GM12801 (cell line): ENCODE measurements around the gene ATG16L2.

Experiments used
- CTCF ChIP-seq: IDR thresholded peaks from one replicate; pipeline ENCODE4 v1.5.1; 2011; ENCODE audit warnings: control low read depth; ENCODE audit not compliant: insufficient read length; ENCODE audit errors: extremely low read depth

Gene ATG16L2

GRCh38 chr11:72776844-72777754 is 37.1 kb upstream of the ATG16L2 start:
- TF ChIP-seq CTCF: no peak

- no peak for TF ChIP-seq CTCF
Observed at GRCh38 chr11:72777755-72778278, 36.4 kb upstream of the ATG16L2 start.

- TF ChIP-seq CTCF: no peak
Observed at GRCh38 chr11:72778535-72779494, 35.4 kb upstream of the ATG16L2 start.

GRCh38 chr11:72779495-72780128 is 34.6 kb upstream of the ATG16L2 start:
- no peak for TF ChIP-seq CTCF

- no peak for TF ChIP-seq CTCF
Observed at GRCh38 chr11:72780296-72781062, 33.7 kb upstream of the ATG16L2 start.

- no peak for TF ChIP-seq CTCF
Observed at GRCh38 chr11:72781063-72781312, 33.2 kb upstream of the ATG16L2 start.
